Neural cell (in vitro differentiated cells): ENCODE results near the gene MYO18B. TPM values are rescaled to one million over a fixed set of nuclear protein-coding genes. Genes with fewer than 3 reads are reported as not detected.

Experiments
- H2AFZ ChIP-seq: fragments of 200-600, 300-800 bp; sonication (generic), shearing (Covaris generic); 2 replicates; pipeline ENCODE4 v1.6.0; 2014; ENCODE audit warnings: low read depth, mild to moderate bottlenecking, antibody characterized with exemption, low read length, moderate library complexity
- H3F3A ChIP-seq: fragments of 200-600 bp; shearing (Covaris generic); 2 replicates; pipeline ENCODE4 v1.6.1; 2016; ENCODE audit warnings: mild to moderate bottlenecking, moderate library complexity, mixed read lengths, antibody characterized with exemption, low read length; ENCODE audit not compliant: insufficient read depth, poor library complexity, severe bottlenecking
- H3K27ac ChIP-seq: fragments of 200-600, 300-800 bp; sonication (generic), shearing (Covaris generic); 2 replicates; pipeline ENCODE4 v1.5.1; 2014; ENCODE audit warnings: mild to moderate bottlenecking, low read length, moderate library complexity
- H3K27me3 ChIP-seq: fragments of 300-800, 200-600 bp; sonication (generic), shearing (Covaris generic); 2 replicates; pipeline ENCODE4 v1.6.0; 2014; ENCODE audit warnings: mild to moderate bottlenecking, low read depth, low read length, moderate library complexity; ENCODE audit not compliant: insufficient read depth
- H3K36me3 ChIP-seq: fragments of 300-800, 200-600 bp; sonication (generic), shearing (Covaris generic); 2 replicates; pipeline ENCODE4 v1.5.1; 2014; ENCODE audit warnings: mild to moderate bottlenecking, antibody characterized with exemption, low read length, moderate library complexity; ENCODE audit not compliant: insufficient read depth
- H3K4me2 ChIP-seq: fragments of 300-800, 200-600 bp; sonication (generic), shearing (Covaris generic); 2 replicates; pipeline ENCODE4 v1.6.0; 2014; ENCODE audit warnings: mild to moderate bottlenecking, low read length
- H3K4me3 ChIP-seq: fragments of 300-800, 200-600 bp; sonication (generic), shearing (Covaris generic); 2 replicates; pipeline ENCODE4 v1.5.1; 2014; ENCODE audit warnings: mild to moderate bottlenecking, low read length, moderate library complexity
- H3K79me2 ChIP-seq: fragments of 200-600 bp; shearing (Covaris generic); replicated peaks from 2 replicates; pipeline ENCODE4 v1.6.0; 2014; ENCODE audit warnings: mild to moderate bottlenecking, low read length, moderate library complexity; ENCODE audit not compliant: insufficient read depth
- H3K9ac ChIP-seq: fragments of 300-800, 200-600 bp; sonication (generic), shearing (Covaris generic); 2 replicates; pipeline ENCODE4 v1.6.1; 2016; ENCODE audit warnings: mild to moderate bottlenecking, low read length, mixed read lengths
- H3K9me2 ChIP-seq: fragments of 200-600 bp; shearing (Covaris generic); 2 replicates; pipeline ENCODE4 v1.6.1; 2016; ENCODE audit warnings: mild to moderate bottlenecking, low read length, mixed read lengths; ENCODE audit not compliant: insufficient read depth
- H3K9me3 ChIP-seq: fragments of 200-600, 300-800 bp; sonication (generic), shearing (Covaris generic); 2 replicates; pipeline ENCODE4 v1.6.1; 2016; ENCODE audit warnings: mild to moderate bottlenecking, mixed run types, low read length, moderate library complexity, mixed read lengths
- H4K20me1 ChIP-seq: fragments of 200-600 bp; shearing (Covaris generic); 2 replicates; pipeline ENCODE4 v1.6.1; 2016; ENCODE audit warnings: mild to moderate bottlenecking, mixed run types; ENCODE audit not compliant: insufficient read depth
- EP300 ChIP-seq: fragments of 450-650 bp; conservative IDR thresholded peaks from 2 replicates; pipeline ENCODE4 v1.6.1; 2014; ENCODE audit warnings: antibody characterized with exemption, mild to moderate bottlenecking, moderate library complexity; ENCODE audit not compliant: poor library complexity, severe bottlenecking
- EZH2 ChIP-seq: fragments of 200-600, 300-800 bp; shearing (Covaris generic), sonication (generic); IDR thresholded peaks from 2 replicates; pipeline ENCODE4 v1.6.1; 2014; ENCODE audit warnings: antibody characterized with exemption, low read length, borderline replicate concordance, mild to moderate bottlenecking; ENCODE audit not compliant: insufficient read depth, poor library complexity, severe bottlenecking
- MXI1 ChIP-seq: fragments of 450-650 bp; conservative IDR thresholded peaks from 2 replicates; pipeline ENCODE4 v1.6.1; 2014; ENCODE audit warnings: antibody characterized with exemption, mild to moderate bottlenecking; ENCODE audit not compliant: poor library complexity, severe bottlenecking
- POLR2AphosphoS5 ChIP-seq: IDR thresholded peaks from 2 replicates; pipeline ENCODE4 v1.6.1; 2012
- RAD21 ChIP-seq: fragments of 450-650 bp; conservative IDR thresholded peaks from 2 replicates; pipeline ENCODE4 v1.6.1; 2014; ENCODE audit warnings: antibody characterized with exemption, mild to moderate bottlenecking, moderate library complexity
- SMC3 ChIP-seq: fragments of 450-650 bp; conservative IDR thresholded peaks from 2 replicates; pipeline ENCODE4 v1.6.1; 2014; ENCODE audit warnings: antibody characterized with exemption, mild to moderate bottlenecking, moderate library complexity; ENCODE audit not compliant: poor library complexity
- TAF1 ChIP-seq: IDR thresholded peaks from 2 replicates; pipeline ENCODE4 v1.6.1; 2012; ENCODE audit warnings: low read depth
- polyA plus RNA-seq: library from polyadenylated mRNA; depleted of rRNA; stranded (reverse); fragments of >200 nt; gene quantifications from 2 replicates; pipeline ENCODE4 v1.2.3, GENCODE V29; 2014
- TF ChIP-seq, protein P1 (sequence below): fragments of 450-650 bp; IDR thresholded peaks from 2 replicates; pipeline ENCODE4 v1.5.1; 2014; ENCODE audit warnings: antibody characterized with exemption, mild to moderate bottlenecking, moderate library complexity; ENCODE audit not compliant: poor library complexity, severe bottlenecking
- TF ChIP-seq, protein P2 (sequence below): IDR thresholded peaks from 2 replicates; pipeline ENCODE4 v1.6.1; 2012; ENCODE audit warnings: borderline replicate concordance

The MYO18B gene
- polyA plus RNA-seq, 1 donor from 2014 or later, result 0.71 TPM

DNA sequence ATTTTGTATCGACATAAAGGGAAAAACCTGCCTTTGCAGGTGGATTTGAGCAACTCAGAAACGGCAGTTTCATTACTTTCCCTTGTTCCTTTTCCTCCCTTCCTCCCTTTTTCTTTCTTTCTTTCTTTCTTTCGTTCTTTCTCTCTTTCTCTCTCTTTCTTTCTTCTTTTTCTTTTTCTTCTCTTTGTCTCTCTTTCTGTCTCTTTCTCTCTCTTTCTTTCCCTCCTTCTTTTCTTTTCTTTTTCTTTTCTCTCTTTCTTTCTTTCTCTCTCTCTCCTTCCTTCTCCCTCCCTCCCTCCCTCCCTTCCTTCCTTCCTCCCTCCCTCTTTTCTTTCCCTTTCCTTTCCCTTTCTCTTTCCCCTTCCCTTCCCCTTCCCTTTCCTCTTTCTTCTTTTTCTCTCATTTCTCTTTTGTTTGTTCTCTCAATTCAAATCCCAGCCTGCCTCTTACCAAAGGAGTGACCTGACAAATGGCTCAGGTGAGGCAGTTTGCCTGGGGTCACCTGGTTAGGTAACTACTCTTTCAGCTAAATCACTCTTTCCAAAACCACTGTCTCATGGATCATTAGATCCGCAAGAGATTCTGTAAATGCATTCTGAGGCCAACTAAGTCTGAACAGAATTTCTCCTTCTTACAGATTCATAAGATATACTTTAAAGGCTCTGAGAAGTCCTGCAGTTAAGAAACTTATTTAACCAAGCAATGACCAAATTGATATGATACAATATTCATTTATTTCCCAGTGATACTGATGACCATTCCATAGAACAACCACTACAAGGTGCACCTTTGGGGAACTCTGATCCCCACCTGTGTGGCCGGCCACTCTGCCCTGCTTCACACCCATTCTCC lies 75.3 kb downstream of the MYO18B start:
- no peaks in the 10 kb centered on the region for H3K36me3 ChIP-seq
- H3K27ac ChIP-seq, result no peak overlapping the region
- H3K4me3 ChIP-seq, result no peak overlapping the region
- no peaks in the 10 kb centered on the region for H3K79me2 ChIP-seq
- no peaks in the 10 kb centered on the region for H3F3A ChIP-seq
- no peak overlapping the region for H3K9ac ChIP-seq
- H2AFZ ChIP-seq, result no peak overlapping the region
- no peaks in the 10 kb centered on the region for H3K27me3 ChIP-seq
- H3K9me3 ChIP-seq, result no peaks in the 10 kb centered on the region
- TF ChIP-seq SMC3, result no peak
- no peak for TF ChIP-seq TAF1
- TF ChIP-seq POLR2AphosphoS5, result no peak
- TF ChIP-seq, protein P1, sequence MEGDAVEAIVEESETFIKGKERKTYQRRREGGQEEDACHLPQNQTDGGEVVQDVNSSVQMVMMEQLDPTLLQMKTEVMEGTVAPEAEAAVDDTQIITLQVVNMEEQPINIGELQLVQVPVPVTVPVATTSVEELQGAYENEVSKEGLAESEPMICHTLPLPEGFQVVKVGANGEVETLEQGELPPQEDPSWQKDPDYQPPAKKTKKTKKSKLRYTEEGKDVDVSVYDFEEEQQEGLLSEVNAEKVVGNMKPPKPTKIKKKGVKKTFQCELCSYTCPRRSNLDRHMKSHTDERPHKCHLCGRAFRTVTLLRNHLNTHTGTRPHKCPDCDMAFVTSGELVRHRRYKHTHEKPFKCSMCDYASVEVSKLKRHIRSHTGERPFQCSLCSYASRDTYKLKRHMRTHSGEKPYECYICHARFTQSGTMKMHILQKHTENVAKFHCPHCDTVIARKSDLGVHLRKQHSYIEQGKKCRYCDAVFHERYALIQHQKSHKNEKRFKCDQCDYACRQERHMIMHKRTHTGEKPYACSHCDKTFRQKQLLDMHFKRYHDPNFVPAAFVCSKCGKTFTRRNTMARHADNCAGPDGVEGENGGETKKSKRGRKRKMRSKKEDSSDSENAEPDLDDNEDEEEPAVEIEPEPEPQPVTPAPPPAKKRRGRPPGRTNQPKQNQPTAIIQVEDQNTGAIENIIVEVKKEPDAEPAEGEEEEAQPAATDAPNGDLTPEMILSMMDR, result no peak
- TF ChIP-seq, protein P2, sequence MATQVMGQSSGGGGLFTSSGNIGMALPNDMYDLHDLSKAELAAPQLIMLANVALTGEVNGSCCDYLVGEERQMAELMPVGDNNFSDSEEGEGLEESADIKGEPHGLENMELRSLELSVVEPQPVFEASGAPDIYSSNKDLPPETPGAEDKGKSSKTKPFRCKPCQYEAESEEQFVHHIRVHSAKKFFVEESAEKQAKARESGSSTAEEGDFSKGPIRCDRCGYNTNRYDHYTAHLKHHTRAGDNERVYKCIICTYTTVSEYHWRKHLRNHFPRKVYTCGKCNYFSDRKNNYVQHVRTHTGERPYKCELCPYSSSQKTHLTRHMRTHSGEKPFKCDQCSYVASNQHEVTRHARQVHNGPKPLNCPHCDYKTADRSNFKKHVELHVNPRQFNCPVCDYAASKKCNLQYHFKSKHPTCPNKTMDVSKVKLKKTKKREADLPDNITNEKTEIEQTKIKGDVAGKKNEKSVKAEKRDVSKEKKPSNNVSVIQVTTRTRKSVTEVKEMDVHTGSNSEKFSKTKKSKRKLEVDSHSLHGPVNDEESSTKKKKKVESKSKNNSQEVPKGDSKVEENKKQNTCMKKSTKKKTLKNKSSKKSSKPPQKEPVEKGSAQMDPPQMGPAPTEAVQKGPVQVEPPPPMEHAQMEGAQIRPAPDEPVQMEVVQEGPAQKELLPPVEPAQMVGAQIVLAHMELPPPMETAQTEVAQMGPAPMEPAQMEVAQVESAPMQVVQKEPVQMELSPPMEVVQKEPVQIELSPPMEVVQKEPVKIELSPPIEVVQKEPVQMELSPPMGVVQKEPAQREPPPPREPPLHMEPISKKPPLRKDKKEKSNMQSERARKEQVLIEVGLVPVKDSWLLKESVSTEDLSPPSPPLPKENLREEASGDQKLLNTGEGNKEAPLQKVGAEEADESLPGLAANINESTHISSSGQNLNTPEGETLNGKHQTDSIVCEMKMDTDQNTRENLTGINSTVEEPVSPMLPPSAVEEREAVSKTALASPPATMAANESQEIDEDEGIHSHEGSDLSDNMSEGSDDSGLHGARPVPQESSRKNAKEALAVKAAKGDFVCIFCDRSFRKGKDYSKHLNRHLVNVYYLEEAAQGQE, result no peak
- TF ChIP-seq EP300, result no peak
- TF ChIP-seq MXI1, result no peak
- TF ChIP-seq RAD21, result no peak
- no peak for TF ChIP-seq EZH2
- H3K4me2 ChIP-seq, result no peak overlapping the region
- H4K20me1 ChIP-seq, result no peaks in the 10 kb centered on the region
- no peaks in the 10 kb centered on the region for H3K9me2 ChIP-seq

DNA sequence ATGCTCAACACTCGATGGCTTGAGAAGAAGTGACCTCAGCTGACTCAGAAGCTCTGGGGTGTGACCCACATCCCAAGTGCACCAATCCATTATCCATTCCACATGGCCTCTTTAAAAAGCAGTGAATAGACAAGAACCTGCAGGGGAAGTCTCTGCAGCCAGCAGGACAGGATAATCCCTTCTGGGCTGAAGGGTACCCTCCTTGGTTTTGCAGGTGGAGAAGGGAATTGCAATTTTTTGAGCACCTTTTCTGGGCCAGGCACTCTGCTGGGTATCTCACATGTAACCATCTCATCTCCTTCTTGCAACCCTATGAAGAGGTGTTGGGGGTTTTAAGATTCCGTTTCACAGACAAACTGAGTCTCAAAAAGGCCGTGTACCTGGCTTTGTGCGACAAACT lies 76.6 kb downstream of the MYO18B start:
- TF ChIP-seq POLR2AphosphoS5 (no peak), EZH2 (no peak)
- TF ChIP-seq, protein P1, result no peak
- no peak overlapping the region for H3K9ac ChIP-seq
- no peaks in the 10 kb centered on the region for H3K9me2 ChIP-seq
- no peaks in the 10 kb centered on the region for H4K20me1 ChIP-seq
- no peaks in the 10 kb centered on the region for H3K27me3 ChIP-seq
- H3K36me3 ChIP-seq, result no peaks in the 10 kb centered on the region
- H2AFZ ChIP-seq, result no peak overlapping the region
- H3F3A ChIP-seq, result no peaks in the 10 kb centered on the region
- no peaks in the 10 kb centered on the region for H3K79me2 ChIP-seq
- H3K4me2 ChIP-seq, result no peak overlapping the region
- no peaks in the 10 kb centered on the region for H3K9me3 ChIP-seq
- H3K4me3 ChIP-seq, result no peak overlapping the region
- H3K27ac ChIP-seq, result no peak overlapping the region
